Activated T-cell treated with anti-CD3 and anti-CD28 coated beads, Interleukin-2, amount 50 U/mL, for 4 hours (primary cell): Measurements from ENCODE around the gene NTSR2. TPM values are rescaled to one million over a fixed set of nuclear protein-coding genes. Genes with fewer than 3 reads are reported as not detected.
"Not testable (repeated sequence)": the region's sequence is repeated elsewhere in the genome, so short reads cannot be mapped to it uniquely, and the experiment has no call there.

Source experiments
- ATAC-seq, 2 donors: fragments of 200-7000 bp; cut with Tn5 transposase; one replicate each; pipeline ENCODE4 v1.10.0; 2021
- DNase-seq: peaks from one replicate; pipeline ENCODE4 v3.0.0-alpha.2; 2020
- H3K27me3 Mint-ChIP-seq: one replicate; pipeline ENCODE4 v1.8.0; 2021; ENCODE audit warnings: low read depth, mixed read lengths
- H3K36me3 Mint-ChIP-seq: one replicate; pipeline ENCODE4 v1.8.0; 2022; ENCODE audit warnings: mixed read lengths; ENCODE audit not compliant: insufficient read depth
- H3K4me1 Mint-ChIP-seq: one replicate; pipeline ENCODE4 v1.8.0; 2021; ENCODE audit warnings: low read depth, mixed read lengths
- H3K4me3 Mint-ChIP-seq: one replicate; pipeline ENCODE4 v1.8.0; 2021; ENCODE audit warnings: mild to moderate bottlenecking, moderate library complexity, mixed read lengths
- H3K9me3 Mint-ChIP-seq: one replicate; pipeline ENCODE4 v1.8.0; 2021; ENCODE audit warnings: mixed read lengths
- total RNA-seq, 3 donors: library from RNA; stranded (reverse); gene quantifications; one replicate each; pipeline ENCODE4 v1.2.1, GENCODE V29; 2021

NTSR2 gene
- total RNA-seq, 3 donors from 2014 or later: not detected

DNA sequence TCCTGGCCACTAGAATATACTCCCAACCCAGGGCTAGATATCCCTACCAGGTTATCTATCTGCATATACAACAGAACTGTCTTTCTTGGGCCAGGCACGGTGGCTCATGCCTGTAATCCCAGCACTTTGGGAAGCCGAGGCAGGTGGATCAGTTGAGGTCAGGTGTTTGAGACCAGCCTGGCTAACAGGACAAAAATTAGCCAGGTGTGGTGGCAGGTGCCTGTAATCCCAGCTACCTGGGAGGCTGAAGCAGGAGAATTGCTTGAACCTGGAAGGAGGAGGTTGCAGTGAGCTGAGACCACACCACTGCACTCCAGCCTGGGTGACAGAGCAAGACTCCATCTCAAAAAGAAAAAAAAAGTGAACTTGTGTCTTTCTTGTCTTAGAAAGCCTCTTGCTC is 9.6 kb downstream of the NTSR2 start:
- peaks cover 14% of the 10 kb centered on the region for H3K9me3 Mint-ChIP-seq
- H3K4me1 Mint-ChIP-seq, DNase-seq, H3K4me3 Mint-ChIP-seq, ATAC-seq, H3K36me3 Mint-ChIP-seq: not testable (repeated sequence)
- H3K27me3 Mint-ChIP-seq: peaks cover 17% of the 10 kb centered on the region

DNA sequence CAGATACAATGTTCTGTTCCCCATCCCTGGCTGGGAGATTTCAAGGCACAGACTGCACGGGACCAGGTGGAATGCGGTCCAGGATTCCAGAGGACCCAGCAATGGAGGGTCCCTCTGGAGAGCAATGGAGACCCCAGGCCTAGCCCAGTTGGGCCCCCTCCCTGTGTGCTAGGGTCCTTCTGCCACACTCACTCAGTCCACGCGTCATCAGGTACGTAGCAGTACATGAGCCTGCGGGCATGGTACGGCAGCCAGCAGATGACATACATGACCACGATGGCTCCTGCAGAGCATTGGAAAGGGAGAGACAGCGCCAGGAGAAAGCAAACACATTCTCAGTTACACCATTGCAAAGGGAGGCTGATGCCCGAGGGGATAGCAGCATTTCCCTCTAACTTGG is 10.1 kb downstream of the NTSR2 start:
- Mint-ChIP-seq H3K4me1 (no peaks in the 10 kb centered on the region), H3K36me3 (peaks cover 3% of the 10 kb centered on the region), H3K4me3 (no peak overlapping the region), H3K9me3 (peaks cover 14% of the 10 kb centered on the region), H3K27me3 (peaks cover 17% of the 10 kb centered on the region)
- DNase-seq (no peak), ATAC-seq (no peak)

DNA sequence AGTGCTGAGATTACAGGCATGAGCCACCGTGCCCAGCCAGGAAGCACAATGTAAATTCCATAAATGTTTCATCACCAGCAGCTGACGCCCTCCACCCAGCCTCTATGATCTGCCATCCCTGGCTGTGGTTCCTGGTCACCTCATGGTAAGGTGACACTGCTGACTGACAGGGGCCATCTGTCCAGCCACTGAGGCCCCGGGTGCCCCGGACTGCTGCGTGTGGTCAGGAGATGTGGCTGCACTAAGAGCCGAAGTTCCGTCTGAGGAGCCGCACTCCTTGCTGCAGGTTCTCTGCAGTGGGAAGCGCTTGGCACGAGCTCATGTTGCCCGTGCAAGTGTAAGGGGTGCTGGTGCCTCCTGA is 10.9 kb downstream of the NTSR2 start:
- H3K9me3 Mint-ChIP-seq: peaks cover 14% of the 10 kb centered on the region
- DNase-seq (no peak), ATAC-seq (no peak)
- H3K4me1 Mint-ChIP-seq: no peaks in the 10 kb centered on the region
- H3K36me3 Mint-ChIP-seq: peaks cover 3% of the 10 kb centered on the region
- H3K4me3 Mint-ChIP-seq: no peak overlapping the region
- peaks cover 17% of the 10 kb centered on the region for H3K27me3 Mint-ChIP-seq

DNA sequence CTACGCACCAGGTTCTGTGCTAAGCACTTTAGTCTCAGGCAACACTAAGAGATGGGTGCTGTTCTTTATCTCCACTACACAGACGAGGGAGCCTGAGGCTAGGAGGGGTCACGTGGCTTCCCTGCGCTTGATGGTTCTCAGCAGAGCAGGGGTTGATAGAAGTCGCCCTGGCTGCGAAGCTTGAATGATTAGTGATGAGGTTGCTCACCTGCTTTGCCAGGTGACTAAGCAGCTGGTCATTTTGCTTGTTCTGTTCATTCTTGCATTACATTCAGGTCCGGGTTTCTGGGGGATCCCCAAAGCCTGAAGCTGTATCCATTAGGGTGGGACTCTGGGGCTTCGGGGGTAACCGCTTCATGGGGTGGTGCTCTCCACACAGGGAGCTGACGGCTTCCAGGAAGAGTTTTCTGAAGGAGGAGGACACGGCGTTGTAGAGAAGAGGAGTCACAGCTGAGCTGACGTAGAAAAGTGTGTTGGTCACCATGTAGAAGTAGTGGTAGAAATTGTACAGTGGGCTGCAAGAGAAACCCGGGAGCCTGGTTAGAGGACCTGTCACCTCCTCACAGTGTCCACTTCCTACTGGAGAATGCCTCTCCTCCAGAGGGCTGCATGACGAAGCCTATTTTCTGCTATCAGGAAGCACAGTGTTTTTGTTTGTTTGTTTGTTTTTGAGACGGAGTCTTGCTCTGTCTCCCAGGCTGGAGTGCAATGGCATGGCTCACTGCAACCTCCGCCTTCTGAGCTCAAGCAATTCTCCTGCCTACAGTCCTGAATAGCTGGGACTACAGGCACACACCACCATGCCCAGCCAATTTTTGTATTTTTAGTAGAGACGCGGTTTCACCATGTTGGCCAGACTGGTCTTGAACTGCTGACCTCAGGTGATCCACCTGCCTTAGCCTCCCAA is 11.5 kb downstream of the NTSR2 start:
- ATAC-seq (no peak), DNase-seq (no peak)
- peaks cover 3% of the 10 kb centered on the region for H3K36me3 Mint-ChIP-seq
- no peak overlapping the region for H3K4me3 Mint-ChIP-seq
- no peaks in the 10 kb centered on the region for H3K4me1 Mint-ChIP-seq
- H3K27me3 Mint-ChIP-seq: peaks cover 17% of the 10 kb centered on the region
- peaks cover 14% of the 10 kb centered on the region for H3K9me3 Mint-ChIP-seq

DNA sequence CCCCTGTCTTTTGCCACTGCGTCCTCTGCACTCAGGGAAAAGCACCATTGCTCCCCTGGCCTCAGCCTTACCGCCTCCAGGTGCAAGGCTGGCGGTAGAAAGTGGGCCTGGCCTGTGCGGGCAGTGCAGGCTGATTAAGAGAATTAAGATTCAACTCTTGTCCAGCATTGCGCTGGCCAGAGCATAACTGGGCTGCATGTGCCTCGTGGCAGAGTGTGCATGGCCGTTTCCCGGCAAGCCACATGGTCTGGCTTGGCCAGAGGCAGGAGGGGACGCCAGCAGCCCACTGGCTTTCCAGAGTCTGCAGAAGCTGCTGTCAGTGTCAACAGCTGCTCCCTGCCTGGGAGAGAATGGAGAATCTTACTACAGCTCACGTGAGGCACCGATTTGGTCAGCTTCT is 12.3 kb downstream of the NTSR2 start:
- Mint-ChIP-seq H3K4me3 (no peak overlapping the region), H3K9me3 (peaks cover 6% of the 10 kb centered on the region), H3K27me3 (peaks cover 17% of the 10 kb centered on the region), H3K36me3 (peaks cover 3% of the 10 kb centered on the region), H3K4me1 (no peaks in the 10 kb centered on the region)
- no peak for ATAC-seq
- DNase-seq: no peak

DNA sequence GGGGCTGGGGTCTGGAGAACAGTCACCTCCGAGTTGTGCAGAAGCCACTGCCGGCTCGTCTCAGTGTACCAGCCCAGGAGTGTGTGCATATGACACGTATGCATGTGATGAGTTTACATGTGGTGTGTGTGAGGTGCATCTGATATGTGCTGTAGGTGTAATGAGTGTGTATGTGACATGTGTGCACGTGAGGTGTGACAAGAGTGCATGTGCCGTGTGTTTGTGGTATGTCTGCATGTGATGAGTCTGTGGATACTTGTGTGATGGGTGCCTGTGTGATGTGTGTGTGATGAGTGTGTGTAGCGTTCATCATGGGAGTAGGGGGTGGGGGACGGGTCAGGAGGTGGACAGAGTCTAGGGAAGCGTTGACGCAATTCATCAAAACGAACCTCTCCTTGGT is 12.8 kb downstream of the NTSR2 start:
- no peak for DNase-seq
- no peak for ATAC-seq
- H3K27me3 Mint-ChIP-seq: peaks cover 15% of the 10 kb centered on the region
- H3K4me1 Mint-ChIP-seq: no peaks in the 10 kb centered on the region
- H3K36me3 Mint-ChIP-seq: peaks cover 2% of the 10 kb centered on the region
- no peak overlapping the region for H3K4me3 Mint-ChIP-seq
- peaks cover 3% of the 10 kb centered on the region for H3K9me3 Mint-ChIP-seq

DNA sequence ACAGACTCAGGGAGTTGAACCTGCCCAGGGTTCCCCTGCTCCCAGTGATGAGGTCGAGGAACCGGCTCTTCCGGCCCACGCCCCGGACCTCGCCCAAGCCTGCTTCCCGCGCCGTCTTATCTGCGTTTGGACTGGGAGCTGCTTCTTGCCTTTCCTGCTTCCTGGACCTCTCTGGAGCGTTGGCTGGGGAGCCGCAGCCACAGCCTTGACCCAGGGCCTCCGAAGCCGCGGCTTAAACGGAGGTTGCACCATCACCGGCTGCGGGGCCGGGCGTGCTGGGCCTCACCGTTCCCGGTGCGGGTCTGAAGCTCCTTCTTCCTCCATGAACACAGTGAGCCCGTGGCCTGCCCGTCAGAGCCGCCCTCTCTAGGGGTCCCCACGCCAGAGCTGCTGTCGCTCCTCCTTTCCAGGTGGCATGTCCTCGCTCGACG is 13.3 kb downstream of the NTSR2 start:
- ATAC-seq: no peak
- H3K36me3 Mint-ChIP-seq: no peaks in the 10 kb centered on the region
- DNase-seq: no peak

DNA sequence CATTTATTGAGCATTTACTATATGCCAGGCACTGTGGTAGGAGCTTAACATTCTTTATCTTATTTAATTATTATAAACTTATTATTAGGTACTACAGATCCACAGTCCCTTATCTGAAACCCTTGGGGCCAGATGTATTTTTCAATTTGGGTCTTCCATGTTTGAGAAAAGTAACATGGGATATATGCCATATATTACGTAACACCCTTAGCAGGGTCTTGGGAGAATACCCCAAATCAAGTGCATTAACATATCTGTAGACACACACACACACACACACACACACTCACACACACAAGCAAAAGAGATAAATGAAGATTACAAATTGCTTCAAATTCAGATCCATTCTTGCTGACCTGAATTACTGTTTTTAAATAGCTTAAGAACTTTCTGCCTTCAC is 13.7 kb downstream of the NTSR2 start:
- Mint-ChIP-seq H3K4me3 (no peak overlapping the region), H3K4me1 (no peaks in the 10 kb centered on the region), H3K36me3 (no peaks in the 10 kb centered on the region), H3K9me3 (no peaks in the 10 kb centered on the region), H3K27me3 (peaks cover 10% of the 10 kb centered on the region)
- DNase-seq (no peak), ATAC-seq (no peak)

More for the DNA sequence above, 13.3 kb downstream of the NTSR2 start:
- no peaks in the 10 kb centered on the region for H3K4me1 Mint-ChIP-seq
- no peaks in the 10 kb centered on the region for H3K9me3 Mint-ChIP-seq
- peaks cover 10% of the 10 kb centered on the region for H3K27me3 Mint-ChIP-seq
- no peak overlapping the region for H3K4me3 Mint-ChIP-seq

DNA sequence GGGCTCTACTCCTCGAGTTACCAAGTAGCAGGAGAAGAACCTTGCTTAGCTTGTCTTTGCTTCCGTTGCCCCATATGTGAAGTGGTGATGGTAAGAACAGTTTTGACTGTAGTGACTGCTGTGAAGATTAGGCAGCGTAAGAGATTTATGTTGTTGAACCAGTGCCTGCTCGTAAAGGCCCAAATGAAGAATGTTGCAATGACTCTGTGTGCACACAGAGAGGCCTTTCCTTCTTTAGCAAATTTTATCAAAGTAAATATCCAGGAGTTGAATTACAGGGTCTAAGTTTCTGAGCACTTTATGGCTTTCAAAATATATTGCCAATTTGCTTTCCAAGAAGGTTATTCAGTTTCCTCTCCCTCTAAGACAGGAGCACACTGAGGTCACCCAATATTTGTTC is 14.5 kb downstream of the NTSR2 start:
- Mint-ChIP-seq H3K36me3 (no peaks in the 10 kb centered on the region), H3K4me1 (no peaks in the 10 kb centered on the region), H3K27me3 (peaks cover 10% of the 10 kb centered on the region), H3K4me3 (no peak overlapping the region), H3K9me3 (no peaks in the 10 kb centered on the region)
- ATAC-seq (no peak), DNase-seq (no peak)

DNA sequence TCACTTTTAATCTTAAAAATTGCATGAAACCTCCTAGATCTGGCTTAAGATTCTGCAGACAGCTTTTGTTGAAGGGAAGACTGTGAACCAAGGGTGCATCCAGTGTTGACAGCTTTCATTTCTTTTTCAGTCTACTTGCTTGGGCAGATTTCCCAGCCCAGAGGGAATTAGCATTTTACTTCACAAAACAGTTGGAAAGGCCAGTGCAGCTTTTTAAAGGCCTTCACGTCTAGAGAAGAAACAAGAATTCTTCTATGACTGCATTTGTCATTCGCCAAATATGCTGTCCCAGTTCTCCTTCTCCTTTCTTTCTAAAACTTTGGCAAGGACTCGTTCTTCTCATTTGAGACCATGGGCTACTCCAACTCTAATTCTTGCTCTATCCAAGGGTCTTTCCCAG is 17.4 kb downstream of the NTSR2 start:
- Mint-ChIP-seq H3K36me3 (no peaks in the 10 kb centered on the region), H3K4me1 (no peaks in the 10 kb centered on the region), H3K9me3 (no peaks in the 10 kb centered on the region), H3K4me3 (no peak overlapping the region), H3K27me3 (peaks cover 14% of the 10 kb centered on the region)
- DNase-seq (no peak), ATAC-seq (no peak)

DNA sequence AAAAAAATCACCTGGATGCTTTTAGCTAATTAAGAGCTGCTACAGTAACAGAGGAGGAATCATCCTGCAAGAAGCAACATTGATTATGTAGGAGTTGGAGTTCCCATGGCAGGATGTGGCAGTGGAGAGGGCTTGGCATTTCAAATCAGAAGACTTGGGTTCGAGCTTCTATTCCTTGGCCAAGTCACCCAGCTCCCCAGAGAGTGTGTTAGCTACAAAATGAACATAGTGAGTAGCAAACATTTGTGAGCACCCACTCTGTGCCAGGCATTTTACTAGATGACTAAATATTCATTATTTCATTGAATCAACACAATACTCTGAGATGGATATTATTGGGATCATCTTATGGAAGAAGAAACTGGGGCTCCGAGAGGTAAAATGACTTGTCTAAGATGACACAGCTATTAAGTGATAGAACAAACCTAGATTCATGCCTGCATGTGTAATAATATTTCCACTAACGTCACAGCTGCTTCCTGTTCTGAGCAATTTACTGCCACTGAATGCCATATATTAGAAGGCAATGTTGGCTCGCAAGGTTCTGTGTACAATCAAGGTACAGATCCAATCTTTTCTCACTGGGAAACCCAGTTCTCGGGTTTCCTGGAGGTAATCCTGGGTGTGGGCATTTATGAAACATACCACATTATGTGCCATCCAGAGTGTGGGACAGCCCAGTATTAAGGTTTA is 18.0 kb downstream of the NTSR2 start:
- Mint-ChIP-seq H3K4me3 (no peak overlapping the region), H3K9me3 (no peaks in the 10 kb centered on the region), H3K36me3 (no peaks in the 10 kb centered on the region), H3K27me3 (peaks cover 10% of the 10 kb centered on the region), H3K4me1 (no peaks in the 10 kb centered on the region)
- ATAC-seq (no peak), DNase-seq (no peak)

DNA sequence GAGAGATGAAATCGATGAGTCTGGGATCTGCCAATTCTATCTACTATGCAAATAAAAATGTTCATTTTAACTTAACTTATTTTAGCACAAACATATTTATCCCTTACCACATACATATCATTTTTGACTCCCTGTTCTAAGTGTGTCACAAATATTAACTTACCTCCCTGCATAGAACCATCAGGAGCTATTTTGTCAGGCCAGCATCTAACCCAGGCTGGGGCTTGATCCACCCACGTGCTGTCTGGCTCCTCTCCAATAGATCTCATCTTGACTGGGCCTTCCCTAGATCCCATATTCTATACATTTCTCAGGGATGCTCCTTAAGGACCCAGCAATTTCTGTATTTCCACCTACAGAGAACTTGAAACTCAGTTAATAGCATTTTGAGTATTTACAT is 20.9 kb downstream of the NTSR2 start:
- no peak overlapping the region for H3K4me3 Mint-ChIP-seq
- H3K27me3 Mint-ChIP-seq: peaks cover 10% of the 10 kb centered on the region
- H3K36me3 Mint-ChIP-seq: no peaks in the 10 kb centered on the region
- no peak for DNase-seq
- no peaks in the 10 kb centered on the region for H3K4me1 Mint-ChIP-seq
- no peak for ATAC-seq
- no peaks in the 10 kb centered on the region for H3K9me3 Mint-ChIP-seq

DNA sequence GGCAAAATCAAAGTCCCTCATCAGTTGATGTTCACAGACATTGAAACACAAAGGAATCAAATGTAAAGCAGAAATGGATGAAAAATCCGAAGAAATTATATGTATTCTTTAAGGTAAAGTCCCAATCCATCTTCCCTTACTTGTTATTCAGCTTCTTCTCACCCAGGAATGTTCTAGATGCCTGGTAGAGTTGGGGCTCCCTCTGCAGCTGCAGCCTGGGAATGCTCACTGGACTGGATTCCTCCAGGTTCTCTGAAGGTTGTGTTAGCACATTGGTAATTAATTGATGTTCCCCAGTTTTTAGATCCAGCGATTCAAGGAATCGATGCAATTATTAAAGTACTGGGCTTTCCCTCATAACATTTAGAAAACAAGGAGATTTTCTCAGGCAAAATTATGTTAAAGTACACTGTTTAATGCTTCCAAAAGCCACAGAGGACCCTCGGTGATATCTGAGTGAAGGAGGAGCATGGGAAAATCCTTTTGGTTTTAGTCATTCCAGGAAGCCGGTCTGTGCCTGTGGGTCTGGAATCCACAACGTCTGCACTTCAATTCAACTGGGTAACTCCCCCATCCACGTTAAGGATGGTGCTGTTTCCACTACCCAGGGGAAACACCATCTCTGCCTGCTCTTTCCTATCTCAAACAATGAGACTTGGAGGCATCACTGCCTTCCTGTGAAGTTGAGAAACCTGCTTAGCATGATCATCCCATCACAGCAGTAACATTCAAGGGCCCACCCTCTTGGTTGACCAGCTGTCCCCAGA is 22.0 kb downstream of the NTSR2 start:
- ATAC-seq: no peak
- no peaks in the 10 kb centered on the region for H3K9me3 Mint-ChIP-seq
- no peak overlapping the region for H3K4me3 Mint-ChIP-seq
- no peaks in the 10 kb centered on the region for H3K36me3 Mint-ChIP-seq
- DNase-seq: no peak
- H3K4me1 Mint-ChIP-seq: no peaks in the 10 kb centered on the region
- peaks cover 12% of the 10 kb centered on the region for H3K27me3 Mint-ChIP-seq

DNA sequence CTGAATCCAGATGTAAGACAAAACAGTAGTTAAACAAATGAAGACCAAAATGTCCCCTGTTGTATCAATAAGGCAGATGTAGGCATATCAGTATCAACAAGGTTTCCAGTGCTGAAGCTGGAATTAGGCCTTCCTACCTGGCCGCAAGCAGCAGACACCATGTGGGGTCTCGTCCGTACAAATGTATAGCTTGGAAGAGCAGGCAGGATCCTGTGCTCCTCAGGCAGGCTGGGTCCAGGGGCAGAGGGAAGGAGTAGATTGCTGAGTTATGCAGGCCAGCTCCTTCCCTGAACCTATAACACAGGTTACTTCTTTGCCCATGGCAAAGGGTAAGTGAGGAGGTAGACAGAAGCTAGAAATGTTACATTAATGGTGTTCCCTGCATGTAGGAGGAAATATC is 23.5 kb downstream of the NTSR2 start:
- no peaks in the 10 kb centered on the region for H3K36me3 Mint-ChIP-seq
- ATAC-seq: no peak

More for the DNA sequence above, 23.5 kb downstream of the NTSR2 start:
- no peak for DNase-seq
- Mint-ChIP-seq H3K4me3 (no peak overlapping the region), H3K4me1 (no peaks in the 10 kb centered on the region), H3K9me3 (no peaks in the 10 kb centered on the region), H3K27me3 (peaks cover 16% of the 10 kb centered on the region)
